Adrenal gland (tissue), 12 donors: Measurements from ENCODE around the gene PDLIM4. TPM values are rescaled to one million over a fixed set of nuclear protein-coding genes. Genes with fewer than 3 reads are reported as not detected.

Experiments used
- DNase-seq, 7 donors: peaks; one replicate each; pipeline ENCODE4 v3.0.0-alpha.2; 2019 to 2020
- H3K27ac ChIP-seq, 5 donors: fragments of 200-600 bp; sonication (generic) in 4 of 5; 1 replicate in 3 of 5; 2 replicates in 2 of 5; pipeline versions ENCODE4 v1.5.1 to v1.8.0; 2016 to 2020; ENCODE audit warnings: mild to moderate bottlenecking in 1 of 5
- H3K27me3 ChIP-seq: fragments of 200-600 bp; 2 replicates; pipeline ENCODE4 v1.8.0; 2021
- H3K36me3 ChIP-seq, 2 donors: fragments of 200-600 bp; replicated peaks in 1 of 2; 1 replicate in 1 of 2; 2 replicates in 1 of 2; pipeline versions ENCODE4 v1.5.1 to v1.8.0; 2018 to 2022
- H3K4me1 ChIP-seq, 2 donors: fragments of 200-600 bp; replicated peaks in 1 of 2; 1 replicate in 1 of 2; 2 replicates in 1 of 2; pipeline versions ENCODE4 v1.5.1 to v1.8.0; 2018 to 2021
- H3K4me3 ChIP-seq, 4 donors: fragments of 200-600 bp; sonication (generic) in 3 of 4; one replicate each; pipeline ENCODE4 v1.5.1; 2016 to 2018
- H3K9me3 ChIP-seq, 3 donors: fragments of 200-600 bp; sonication (generic) in 1 of 3; replicated peaks in 1 of 3; 1 replicate in 2 of 3; 2 replicates in 1 of 3; pipeline versions ENCODE4 v1.5.1 to v1.8.0; 2016 to 2021
- POLR2A ChIP-seq, 2 donors: fragments of 450-650 bp; IDR thresholded peaks; one replicate each; pipeline ENCODE4 v1.6.1; 2017; ENCODE audit warnings: antibody characterized with exemption in 2 of 2, mild to moderate bottlenecking in 2 of 2, moderate library complexity in 1 of 2
- WGBS, 4 donors: extraction: QIAGEN DNeasy Blood & Tissue Kit in 2 of 4; methylation state at CpG; one replicate each; pipeline versions ENCODE4 v1.1.5 to v1.1.7; 2013 to 2017; 5-methylcytosine and 5-hydroxymethylcytosine counted together
- intact Hi-C, 2 donors: fragments of 100-400 bp; cut with DNase I; formaldehyde crosslinking; loops; one replicate each; pipeline versions ENCODE4 v1.14.1 to v1.15.0; 2022 to 2023
- polyA plus RNA-seq, 3 donors: library from polyadenylated mRNA; stranded (reverse); fragments of 200-250 nt in 2 of 3; fragments of 350-450 nt in 1 of 3; fragmentation: Illumina TruSeq in 1 of 3; extraction: RNeasy Lipid Tissue Mini Kit (QIAGEN cat#74804) in 1 of 3; gene quantifications; one replicate each; pipeline ENCODE4 v1.2.3, GENCODE V29; 2013 to 2014
- total RNA-seq, 9 donors: library from RNA; depleted of rRNA in 4 of 9; stranded (reverse); fragments of >200 nt in 4 of 9; fragments of 120-200 nt in 1 of 9; fragmentation: NEBNext Ultra II Directional in 1 of 9; extraction: Animal tissue kit (Norgen Biotek cat#: 25700) in 1 of 9; gene quantifications; one replicate each; pipeline versions ENCODE4 v1.1.0 to v1.2.4, GENCODE V29; 2013 to 2023
- TF ChIP-seq, protein P1 (sequence below), 6 experiments: fragments of 450-650 bp in 4 of 6; fragments of 200-600 bp in 2 of 6; sonication (generic) in 1 of 6; IDR thresholded peaks; 1 replicate in 5 of 6; 2 replicates in 1 of 6; pipeline versions ENCODE4 v1.5.1 to v1.8.0; 2016 to 2021; ENCODE audit warnings: antibody characterized with exemption in 6 of 6, mild to moderate bottlenecking in 2 of 6, moderate library complexity in 1 of 6
- donor health status: healthy with polysubstance abuse.
- donor health status: Bipolar disorder and iron deficiency.
- donor health status: DM: yes; HTN: yes; CAD: no.
- donor health status: DM: no; HTN: no; CAD: no.
- donor health status: DM: no; HTN: no; CAD: no.
- donor health status: DM: yes; HTN: yes; CAD: no.

PDLIM4 gene
- total and polyA plus RNA-seq, 12 donors: 0.87 to 20.2 (median 4.3) TPM

DNA sequence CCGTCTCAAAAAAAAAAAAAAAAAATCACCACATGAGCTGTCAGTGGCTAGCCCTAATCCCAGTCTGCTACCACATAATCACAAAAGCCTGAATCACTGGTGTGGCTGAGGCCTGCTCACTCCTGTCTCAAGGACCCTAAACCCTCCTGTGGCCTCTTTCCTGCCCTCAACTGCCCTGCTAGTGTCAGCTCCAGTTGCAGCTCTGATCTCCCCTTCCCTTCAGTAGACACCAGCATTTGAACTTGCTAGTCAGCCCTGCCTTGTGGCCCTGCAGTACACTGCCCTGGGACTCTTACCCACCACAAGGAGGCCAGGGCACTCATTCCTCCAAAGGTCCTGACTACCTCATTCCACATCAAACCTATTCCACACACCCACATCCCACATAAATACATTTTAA is 20.4 kb upstream of the PDLIM4 start:
- TF ChIP-seq POLR2A (IDR thresholded peaks at IDR 0.05): no peak
- TF ChIP-seq, protein P1, sequence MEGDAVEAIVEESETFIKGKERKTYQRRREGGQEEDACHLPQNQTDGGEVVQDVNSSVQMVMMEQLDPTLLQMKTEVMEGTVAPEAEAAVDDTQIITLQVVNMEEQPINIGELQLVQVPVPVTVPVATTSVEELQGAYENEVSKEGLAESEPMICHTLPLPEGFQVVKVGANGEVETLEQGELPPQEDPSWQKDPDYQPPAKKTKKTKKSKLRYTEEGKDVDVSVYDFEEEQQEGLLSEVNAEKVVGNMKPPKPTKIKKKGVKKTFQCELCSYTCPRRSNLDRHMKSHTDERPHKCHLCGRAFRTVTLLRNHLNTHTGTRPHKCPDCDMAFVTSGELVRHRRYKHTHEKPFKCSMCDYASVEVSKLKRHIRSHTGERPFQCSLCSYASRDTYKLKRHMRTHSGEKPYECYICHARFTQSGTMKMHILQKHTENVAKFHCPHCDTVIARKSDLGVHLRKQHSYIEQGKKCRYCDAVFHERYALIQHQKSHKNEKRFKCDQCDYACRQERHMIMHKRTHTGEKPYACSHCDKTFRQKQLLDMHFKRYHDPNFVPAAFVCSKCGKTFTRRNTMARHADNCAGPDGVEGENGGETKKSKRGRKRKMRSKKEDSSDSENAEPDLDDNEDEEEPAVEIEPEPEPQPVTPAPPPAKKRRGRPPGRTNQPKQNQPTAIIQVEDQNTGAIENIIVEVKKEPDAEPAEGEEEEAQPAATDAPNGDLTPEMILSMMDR (IDR thresholded peaks at IDR 0.05): no peak
- Histone ChIP-seq H3K4me3 (no peak overlapping the region), H3K27me3 (no peaks in the 10 kb centered on the region), H3K9me3 (peaks cover 0 to 5% (median 0%) of the 10 kb centered on the region in 3 donors), H3K27ac (no peak overlapping the region), H3K4me1 (no peaks in the 10 kb centered on the region), H3K36me3 (no peaks in the 10 kb centered on the region)
- 85 to 100% (median 90%) methylated on average over 1 of the region's 1 CpG for WGBS, 4 donors
- peak in 3 of 7 donors; percentile 1 to 30 (median 3) for DNase-seq
- intact Hi-C loops: no loop called here

DNA sequence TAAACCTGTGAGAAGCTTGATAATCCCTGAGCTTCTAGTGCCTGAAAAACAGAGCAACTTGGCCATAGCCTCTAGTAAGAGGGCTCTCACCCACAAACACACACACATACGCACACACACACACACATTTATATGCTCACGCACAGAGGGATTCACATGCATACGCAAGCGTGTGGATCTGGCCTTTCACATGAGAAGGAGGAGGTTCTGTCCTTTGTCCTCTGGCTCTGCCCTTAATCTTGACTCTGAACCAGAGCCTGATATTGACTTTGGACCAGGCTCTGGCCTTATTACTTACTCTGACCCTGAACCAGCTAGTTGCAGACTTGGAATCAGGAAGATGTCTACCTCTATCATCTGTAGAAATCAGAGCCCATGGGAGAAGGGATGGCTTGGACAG is 19.8 kb upstream of the PDLIM4 start:
- Histone ChIP-seq H3K4me1 (no peaks in the 10 kb centered on the region), H3K4me3 (no peak overlapping the region), H3K27ac (no peak overlapping the region), H3K9me3 (peaks cover 0 to 5% (median 0%) of the 10 kb centered on the region in 3 donors), H3K36me3 (no peaks in the 10 kb centered on the region), H3K27me3 (no peaks in the 10 kb centered on the region)
- DNase-seq: peak in 3 of 7 donors; percentile 1 to 34 (median 13)
- intact Hi-C loops: no loop called here
- TF ChIP-seq POLR2A (IDR thresholded peaks at IDR 0.05): no peak
- TF ChIP-seq, protein P1 (IDR thresholded peaks at IDR 0.05): no peak
- WGBS, 4 donors: 83 to 94% (median 84%) methylated on average over 4 of the region's 4 CpGs

DNA sequence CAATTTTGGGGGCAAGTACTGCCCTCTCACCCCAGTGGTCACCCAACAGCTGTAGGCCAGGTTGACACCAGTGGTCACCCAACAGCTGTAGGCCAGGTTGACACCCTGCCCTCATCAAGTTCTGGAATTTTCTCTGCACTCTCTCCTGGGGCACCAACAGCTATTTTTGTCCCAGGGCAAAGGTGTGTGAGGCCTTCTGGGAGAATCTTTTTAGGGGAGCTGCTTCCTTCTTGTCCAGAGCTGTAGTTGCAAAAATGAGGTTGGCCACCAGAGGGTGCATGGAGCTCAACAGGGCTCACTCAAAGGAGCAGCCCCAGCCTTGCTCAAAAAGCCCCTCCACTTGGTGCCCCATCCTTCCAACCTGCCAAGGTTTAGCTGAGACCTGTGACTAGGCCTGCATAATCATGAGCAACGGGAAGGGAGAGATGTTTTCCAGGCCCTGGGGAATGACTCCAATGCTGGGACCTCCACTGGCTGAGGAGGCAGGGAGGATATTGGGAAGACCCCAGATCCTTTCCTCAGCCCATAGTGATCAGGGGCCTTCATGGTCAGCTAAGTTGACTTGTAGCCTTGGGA is 19.2 kb upstream of the PDLIM4 start:
- Histone ChIP-seq H3K36me3 (no peaks in the 10 kb centered on the region), H3K4me3 (no peak overlapping the region), H3K4me1 (no peaks in the 10 kb centered on the region), H3K27ac (no peak overlapping the region), H3K27me3 (no peaks in the 10 kb centered on the region), H3K9me3 (peaks cover 0 to 5% (median 0%) of the 10 kb centered on the region in 3 donors)
- TF ChIP-seq, protein P1 (IDR thresholded peaks at IDR 0.05): peak; percentile 44 to 84 (median 78)
- no peak for TF ChIP-seq POLR2A (IDR thresholded peaks at IDR 0.05)
- intact Hi-C loops: no loop called here
- 10 to 56% (median 26%) methylated on average over 1 of the region's 1 CpG; no CpG with 5 or more reads in 1 of the 4 donors for WGBS, 4 donors
- peak; percentile 56 to 92 (median 75) for DNase-seq

DNA sequence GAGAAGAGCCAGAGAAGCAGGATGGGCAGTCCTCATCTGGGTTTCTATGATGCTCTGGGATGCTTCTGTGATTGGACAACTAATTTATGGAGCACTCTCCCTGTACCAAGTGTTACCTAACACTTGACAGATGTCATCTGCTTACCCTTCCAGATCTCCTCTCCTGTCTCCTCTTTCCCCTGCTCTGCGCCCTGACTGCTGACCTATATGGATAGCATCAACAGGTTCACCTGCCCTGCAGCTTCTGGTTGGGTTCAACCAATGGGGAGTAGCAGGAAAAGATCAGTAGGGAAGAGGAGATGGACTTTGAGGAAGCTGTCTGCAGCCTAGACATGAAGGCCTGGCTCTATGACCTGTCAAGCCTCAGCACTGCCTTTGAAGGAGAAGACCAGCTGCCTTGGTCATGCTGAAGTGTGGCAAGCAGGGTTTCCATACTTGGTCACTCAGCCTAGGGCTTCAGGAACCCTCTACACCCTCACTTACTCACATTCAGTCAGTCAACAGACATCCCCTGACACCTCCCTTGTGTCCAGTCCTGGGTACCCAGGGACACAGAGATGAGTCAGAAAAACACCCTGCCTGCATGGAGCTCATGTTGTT is 18.5 kb upstream of the PDLIM4 start:
- 33 to 87% (median 58%) methylated on average over 1 of the region's 1 CpG for WGBS, 4 donors
- DNase-seq: peak in 4 of 7 donors; percentile 2 to 30 (median 4)
- H3K27ac ChIP-seq: no peak overlapping the region
- no peaks in the 10 kb centered on the region for H3K36me3 ChIP-seq
- no peaks in the 10 kb centered on the region for H3K4me1 ChIP-seq
- peaks cover 0 to 5% (median 0%) of the 10 kb centered on the region in 3 donors for H3K9me3 ChIP-seq
- H3K27me3 ChIP-seq: no peaks in the 10 kb centered on the region
- no peak for TF ChIP-seq POLR2A (IDR thresholded peaks at IDR 0.05)
- TF ChIP-seq, protein P1 (IDR thresholded peaks at IDR 0.05): no peak
- intact Hi-C loops: no loop called here
- H3K4me3 ChIP-seq: no peak overlapping the region
